HEK293 (cell line): ENCODE measurements around the gene YJU2.

Experiments
- GLI4 ChIP-seq: fragments of 450-650 bp; formaldehyde crosslinking; IDR thresholded peaks from 2 replicates; pipeline ENCODE4 v1.5.1; 2016; ENCODE audit warnings: missing biosample characterization, missing genetic modification characterization
- GLIS2 ChIP-seq: fragments of 450-650 bp; formaldehyde crosslinking; IDR thresholded peaks from 2 replicates; pipeline ENCODE4 v1.5.1; 2016; ENCODE audit warnings: missing biosample characterization, missing genetic modification characterization
- KLF17 ChIP-seq: fragments of 450-650 bp; formaldehyde crosslinking; IDR thresholded peaks from 2 replicates; pipeline ENCODE4 v1.5.1; 2016; ENCODE audit warnings: missing biosample characterization, missing genetic modification characterization
- KLF8 ChIP-seq: fragments of 450-650 bp; formaldehyde crosslinking; IDR thresholded peaks from 2 replicates; pipeline ENCODE4 v1.5.1; 2016; ENCODE audit warnings: missing biosample characterization, missing genetic modification characterization
- MEIS1 ChIP-seq: sonication (generic); formaldehyde crosslinking; IDR thresholded peaks from 2 replicates; pipeline ENCODE4 v1.8.1; 2022; ENCODE audit warnings: missing genetic modification reagents, mild to moderate bottlenecking, borderline replicate concordance
- SP3 ChIP-seq: fragments of 450-650 bp; formaldehyde crosslinking; IDR thresholded peaks from 2 replicates; pipeline ENCODE4 v1.5.1; 2016; ENCODE audit warnings: missing biosample characterization, missing genetic modification characterization
- WT1 ChIP-seq: fragments of 450-650 bp; formaldehyde crosslinking; IDR thresholded peaks from 2 replicates; pipeline ENCODE4 v1.5.1; 2016; ENCODE audit warnings: missing biosample characterization, missing genetic modification characterization
- ZBTB21 ChIP-seq: fragments of 450-650 bp; formaldehyde crosslinking; IDR thresholded peaks from 2 replicates; pipeline ENCODE4 v1.5.1; 2017; ENCODE audit warnings: missing biosample characterization, missing genetic modification characterization
- ZBTB48 ChIP-seq: fragments of 450-650 bp; formaldehyde crosslinking; IDR thresholded peaks from 2 replicates; pipeline ENCODE4 v1.5.1; 2016; ENCODE audit warnings: missing biosample characterization, missing genetic modification characterization
- ZFP37 ChIP-seq: fragments of 450-650 bp; formaldehyde crosslinking; IDR thresholded peaks from 2 replicates; pipeline ENCODE4 v1.5.1; 2016; ENCODE audit warnings: missing biosample characterization, missing genetic modification characterization
- ZNF16 ChIP-seq: fragments of 450-650 bp; formaldehyde crosslinking; IDR thresholded peaks from 2 replicates; pipeline ENCODE4 v1.5.1; 2016; ENCODE audit warnings: low read depth, missing biosample characterization, missing genetic modification characterization
- ZNF223 ChIP-seq: fragments of 450-650 bp; formaldehyde crosslinking; IDR thresholded peaks from 2 replicates; pipeline ENCODE4 v1.5.1; 2016; ENCODE audit warnings: missing biosample characterization, missing genetic modification characterization
- ZNF24 ChIP-seq: fragments of 450-650 bp; formaldehyde crosslinking; IDR thresholded peaks from 2 replicates; pipeline ENCODE4 v1.5.1; 2016; ENCODE audit warnings: missing biosample characterization, missing genetic modification characterization
- ZNF292 ChIP-seq: fragments of 450-650 bp; formaldehyde crosslinking; IDR thresholded peaks from 2 replicates; pipeline ENCODE4 v1.5.1; 2016; ENCODE audit warnings: low read depth, missing biosample characterization, missing genetic modification characterization, borderline replicate concordance
- ZNF302 ChIP-seq: fragments of 450-650 bp; formaldehyde crosslinking; IDR thresholded peaks from 2 replicates; pipeline ENCODE4 v1.5.1; 2016; ENCODE audit warnings: missing biosample characterization, missing genetic modification characterization, low read depth
- ZNF311 ChIP-seq: fragments of 450-650 bp; formaldehyde crosslinking; IDR thresholded peaks from 2 replicates; pipeline ENCODE4 v1.5.1; 2017; ENCODE audit warnings: missing biosample characterization, missing genetic modification characterization, borderline replicate concordance
- ZNF335 ChIP-seq: fragments of 450-650 bp; formaldehyde crosslinking; conservative IDR thresholded peaks from 2 replicates; pipeline ENCODE4 v1.5.1; 2016; ENCODE audit warnings: missing biosample characterization, missing genetic modification characterization
- ZNF350 ChIP-seq: fragments of 450-650 bp; formaldehyde crosslinking; IDR thresholded peaks from 2 replicates; pipeline ENCODE4 v1.5.0; 2017; ENCODE audit warnings: missing biosample characterization, mild to moderate bottlenecking, missing genetic modification characterization
- ZNF366 ChIP-seq: fragments of 450-650 bp; formaldehyde crosslinking; conservative IDR thresholded peaks from 2 replicates; pipeline ENCODE4 v1.5.1; 2016; ENCODE audit warnings: missing biosample characterization, missing genetic modification characterization
- ZNF37A ChIP-seq: fragments of 450-650 bp; IDR thresholded peaks from 2 replicates; pipeline ENCODE4 v1.5.1; 2018; ENCODE audit warnings: missing biosample characterization, missing genetic modification characterization
- ZNF404 ChIP-seq: fragments of 450-650 bp; formaldehyde crosslinking; IDR thresholded peaks from 2 replicates; pipeline ENCODE4 v1.5.1; 2017; ENCODE audit warnings: missing biosample characterization, missing genetic modification characterization
- ZNF596 ChIP-seq: fragments of 450-650 bp; IDR thresholded peaks from 2 replicates; pipeline ENCODE4 v1.5.0; 2018; ENCODE audit warnings: missing biosample characterization, mild to moderate bottlenecking, missing genetic modification characterization, moderate library complexity
- ZNF600 ChIP-seq: fragments of 450-650 bp; formaldehyde crosslinking; IDR thresholded peaks from 2 replicates; pipeline ENCODE4 v1.5.1; 2016; ENCODE audit warnings: missing biosample characterization, missing genetic modification characterization
- ZNF610 ChIP-seq: fragments of 450-650 bp; formaldehyde crosslinking; IDR thresholded peaks from 2 replicates; pipeline ENCODE4 v1.5.1; 2016; ENCODE audit warnings: missing biosample characterization, missing genetic modification characterization, borderline replicate concordance
- ZNF624 ChIP-seq: fragments of 450-650 bp; formaldehyde crosslinking; IDR thresholded peaks from 2 replicates; pipeline ENCODE4 v1.5.1; 2017; ENCODE audit warnings: missing biosample characterization, missing genetic modification characterization
- ZNF654 ChIP-seq: fragments of 450-650 bp; formaldehyde crosslinking; IDR thresholded peaks from 2 replicates; pipeline ENCODE4 v1.5.1; 2016; ENCODE audit warnings: low read depth, missing biosample characterization, missing genetic modification characterization
- ZNF677 ChIP-seq: fragments of 450-650 bp; IDR thresholded peaks from 2 replicates; pipeline ENCODE4 v1.5.0; 2018; ENCODE audit warnings: missing biosample characterization, mild to moderate bottlenecking, missing genetic modification characterization, moderate library complexity
- TF ChIP-seq, protein P1 (sequence below): fragments of 450-650 bp; formaldehyde crosslinking; IDR thresholded peaks from 2 replicates; pipeline ENCODE4 v1.5.1; 2017; ENCODE audit warnings: missing biosample characterization, missing genetic modification characterization
- TF ChIP-seq, protein P2 (sequence below): fragments of 450-650 bp; formaldehyde crosslinking; IDR thresholded peaks from 2 replicates; pipeline ENCODE4 v1.5.1; 2016; ENCODE audit warnings: missing biosample characterization, missing genetic modification characterization, borderline replicate concordance
- TF ChIP-seq, protein P3 (sequence below): fragments of 450-650 bp; formaldehyde crosslinking; IDR thresholded peaks from 2 replicates; pipeline ENCODE4 v1.5.1; 2016; ENCODE audit warnings: missing biosample characterization, missing genetic modification characterization, borderline replicate concordance
- TF ChIP-seq, protein P4 (sequence below): fragments of 450-650 bp; formaldehyde crosslinking; IDR thresholded peaks from 2 replicates; pipeline ENCODE4; 2016; ENCODE audit warnings: missing biosample characterization, missing genetic modification characterization

YJU2 gene

GRCh38 chr19:4246767-4247593 lies at the start of gene YJU2 (continued):
- TF ChIP-seq, protein P1, sequence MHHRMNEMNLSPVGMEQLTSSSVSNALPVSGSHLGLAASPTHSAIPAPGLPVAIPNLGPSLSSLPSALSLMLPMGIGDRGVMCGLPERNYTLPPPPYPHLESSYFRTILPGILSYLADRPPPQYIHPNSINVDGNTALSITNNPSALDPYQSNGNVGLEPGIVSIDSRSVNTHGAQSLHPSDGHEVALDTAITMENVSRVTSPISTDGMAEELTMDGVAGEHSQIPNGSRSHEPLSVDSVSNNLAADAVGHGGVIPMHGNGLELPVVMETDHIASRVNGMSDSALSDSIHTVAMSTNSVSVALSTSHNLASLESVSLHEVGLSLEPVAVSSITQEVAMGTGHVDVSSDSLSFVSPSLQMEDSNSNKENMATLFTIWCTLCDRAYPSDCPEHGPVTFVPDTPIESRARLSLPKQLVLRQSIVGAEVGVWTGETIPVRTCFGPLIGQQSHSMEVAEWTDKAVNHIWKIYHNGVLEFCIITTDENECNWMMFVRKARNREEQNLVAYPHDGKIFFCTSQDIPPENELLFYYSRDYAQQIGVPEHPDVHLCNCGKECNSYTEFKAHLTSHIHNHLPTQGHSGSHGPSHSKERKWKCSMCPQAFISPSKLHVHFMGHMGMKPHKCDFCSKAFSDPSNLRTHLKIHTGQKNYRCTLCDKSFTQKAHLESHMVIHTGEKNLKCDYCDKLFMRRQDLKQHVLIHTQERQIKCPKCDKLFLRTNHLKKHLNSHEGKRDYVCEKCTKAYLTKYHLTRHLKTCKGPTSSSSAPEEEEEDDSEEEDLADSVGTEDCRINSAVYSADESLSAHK (tag by site-specific recombination): no peak
- TF ChIP-seq ZNF366 (tag by site-specific recombination) (no peak; the same call in 1 of the 2 replicates), ZNF350 (no peak), ZNF654 (tag by site-specific recombination) (0 out of 2 replicates have a peak, but pooled peaks have one; percentile 11), ZNF223 (tag by site-specific recombination) (no peak), ZNF624 (no peak), SP3 (tag by site-specific recombination) (peak; percentile 94), MEIS1 (CRISPR knock-in tag) (no peak), WT1 (tag by site-specific recombination) (0 out of 2 replicates have a peak, but pooled peaks have one; percentile 31), GLIS2 (tag by site-specific recombination) (no peak), ZNF600 (tag by site-specific recombination) (no peak), ZNF302 (tag by site-specific recombination) (no peak), KLF17 (tag by site-specific recombination) (peak; percentile 95), GLI4 (tag by site-specific recombination) (no peak), ZNF292 (no peak), ZNF610 (0 out of 2 replicates have a peak, but pooled peaks have one; percentile 61), ZNF37A (tag by site-specific recombination) (0 out of 2 replicates have a peak, but pooled peaks have one; percentile 12), ZNF677 (no peak), ZNF16 (no peak), ZBTB21 (tag by site-specific recombination) (peak; percentile 70), ZBTB48 (tag by site-specific recombination) (no peak), ZNF24 (peak; percentile 91), ZNF335 (peak; percentile 88), KLF8 (tag by site-specific recombination) (peak; percentile 95), ZNF311 (no peak), ZFP37 (tag by site-specific recombination) (peak; percentile 73; the same call in 1 of the 2 replicates), ZNF404 (tag by site-specific recombination) (no peak), ZNF596 (tag by site-specific recombination) (no peak)
- TF ChIP-seq, protein P2, sequence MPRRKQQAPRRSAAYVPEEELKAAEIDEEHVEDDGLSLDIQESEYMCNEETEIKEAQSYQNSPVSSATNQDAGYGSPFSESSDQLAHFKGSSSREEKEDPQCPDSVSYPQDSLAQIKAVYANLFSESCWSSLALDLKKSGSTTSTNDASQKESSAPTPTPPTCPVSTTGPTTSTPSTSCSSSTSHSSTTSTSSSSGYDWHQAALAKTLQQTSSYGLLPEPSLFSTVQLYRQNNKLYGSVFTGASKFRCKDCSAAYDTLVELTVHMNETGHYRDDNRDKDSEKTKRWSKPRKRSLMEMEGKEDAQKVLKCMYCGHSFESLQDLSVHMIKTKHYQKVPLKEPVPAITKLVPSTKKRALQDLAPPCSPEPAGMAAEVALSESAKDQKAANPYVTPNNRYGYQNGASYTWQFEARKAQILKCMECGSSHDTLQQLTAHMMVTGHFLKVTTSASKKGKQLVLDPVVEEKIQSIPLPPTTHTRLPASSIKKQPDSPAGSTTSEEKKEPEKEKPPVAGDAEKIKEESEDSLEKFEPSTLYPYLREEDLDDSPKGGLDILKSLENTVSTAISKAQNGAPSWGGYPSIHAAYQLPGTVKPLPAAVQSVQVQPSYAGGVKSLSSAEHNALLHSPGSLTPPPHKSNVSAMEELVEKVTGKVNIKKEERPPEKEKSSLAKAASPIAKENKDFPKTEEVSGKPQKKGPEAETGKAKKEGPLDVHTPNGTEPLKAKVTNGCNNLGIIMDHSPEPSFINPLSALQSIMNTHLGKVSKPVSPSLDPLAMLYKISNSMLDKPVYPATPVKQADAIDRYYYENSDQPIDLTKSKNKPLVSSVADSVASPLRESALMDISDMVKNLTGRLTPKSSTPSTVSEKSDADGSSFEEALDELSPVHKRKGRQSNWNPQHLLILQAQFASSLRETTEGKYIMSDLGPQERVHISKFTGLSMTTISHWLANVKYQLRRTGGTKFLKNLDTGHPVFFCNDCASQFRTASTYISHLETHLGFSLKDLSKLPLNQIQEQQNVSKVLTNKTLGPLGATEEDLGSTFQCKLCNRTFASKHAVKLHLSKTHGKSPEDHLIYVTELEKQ: 0 out of 2 replicates have a peak, but pooled peaks have one; percentile 16
- TF ChIP-seq, protein P3, sequence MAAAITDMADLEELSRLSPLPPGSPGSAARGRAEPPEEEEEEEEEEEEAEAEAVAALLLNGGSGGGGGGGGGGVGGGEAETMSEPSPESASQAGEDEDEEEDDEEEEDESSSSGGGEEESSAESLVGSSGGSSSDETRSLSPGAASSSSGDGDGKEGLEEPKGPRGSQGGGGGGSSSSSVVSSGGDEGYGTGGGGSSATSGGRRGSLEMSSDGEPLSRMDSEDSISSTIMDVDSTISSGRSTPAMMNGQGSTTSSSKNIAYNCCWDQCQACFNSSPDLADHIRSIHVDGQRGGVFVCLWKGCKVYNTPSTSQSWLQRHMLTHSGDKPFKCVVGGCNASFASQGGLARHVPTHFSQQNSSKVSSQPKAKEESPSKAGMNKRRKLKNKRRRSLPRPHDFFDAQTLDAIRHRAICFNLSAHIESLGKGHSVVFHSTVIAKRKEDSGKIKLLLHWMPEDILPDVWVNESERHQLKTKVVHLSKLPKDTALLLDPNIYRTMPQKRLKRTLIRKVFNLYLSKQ (tag by site-specific recombination): no peak
- TF ChIP-seq, protein P4, sequence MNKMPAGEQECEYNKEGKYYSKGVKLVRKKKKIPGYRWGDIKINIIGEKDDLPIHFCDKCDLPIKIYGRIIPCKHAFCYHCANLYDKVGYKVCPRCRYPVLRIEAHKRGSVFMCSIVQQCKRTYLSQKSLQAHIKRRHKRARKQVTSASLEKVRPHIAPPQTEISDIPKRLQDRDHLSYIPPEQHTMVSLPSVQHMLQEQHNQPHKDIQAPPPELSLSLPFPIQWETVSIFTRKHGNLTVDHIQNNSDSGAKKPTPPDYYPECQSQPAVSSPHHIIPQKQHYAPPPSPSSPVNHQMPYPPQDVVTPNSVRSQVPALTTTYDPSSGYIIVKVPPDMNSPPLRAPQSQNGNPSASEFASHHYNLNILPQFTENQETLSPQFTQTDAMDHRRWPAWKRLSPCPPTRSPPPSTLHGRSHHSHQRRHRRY: no peak
